Pulmonary artery endothelial cell (primary cell): ENCODE data around the gene KAZN. TPM values are rescaled to one million over a fixed set of nuclear protein-coding genes. Genes with fewer than 3 reads are reported as not detected.
A peak's percentile ranks its signal among the peaks of the same experiment; 100 is the strongest.
"Not testable (repeated sequence)": the region's sequence is repeated elsewhere in the genome, so short reads cannot be mapped to it uniquely, and the experiment has no call there.

Experiments used
- DNase-seq: peaks from one replicate; pipeline ENCODE4 v3.0.0-alpha.2; 2011; ENCODE audit warnings: low read depth, low spot score
- total RNA-seq: library from RNA; depleted of rRNA; stranded (reverse); fragments of >200 nt; gene quantifications from 2 replicates; pipeline ENCODE4 v1.2.3, GENCODE V29; 2014

Gene KAZN
- total RNA-seq, 1 donor from 2014 or later: 0.73 TPM

- peak; percentile 17 for DNase-seq
Observed at GRCh38 chr1:15128520-15129313, 530.2 kb downstream of the KAZN start.

- no peak for DNase-seq
Observed at GRCh38 chr1:15129944-15130343, 531.5 kb downstream of the KAZN start.

GRCh38 chr1:15130607-15131006 is 532.1 kb downstream of the KAZN start:
- no peak for DNase-seq

- DNase-seq: no peak
Observed at GRCh38 chr1:15132965-15133364, 534.5 kb downstream of the KAZN start.

GRCh38 chr1:15134285-15134684 is 535.8 kb downstream of the KAZN start:
- DNase-seq: no peak

DNA sequence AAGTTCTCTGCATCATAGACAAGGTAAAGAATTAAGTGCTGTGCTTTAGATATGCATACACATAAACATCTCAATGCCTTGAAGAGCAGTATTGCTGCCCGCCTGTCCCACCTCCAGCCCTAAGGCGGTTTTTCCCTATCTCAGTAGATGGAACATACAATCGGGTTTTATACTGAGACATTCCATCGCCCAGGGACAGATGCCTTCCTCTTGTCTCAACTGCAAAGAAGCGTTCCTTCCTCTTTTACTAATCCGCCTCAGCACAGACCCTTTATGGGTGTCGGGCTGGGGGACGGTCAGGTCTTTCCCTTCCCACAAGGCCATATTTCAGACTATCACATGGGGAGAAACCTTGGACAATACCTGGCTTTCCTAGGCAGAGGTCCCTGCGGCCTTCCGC is 537.1 kb downstream of the KAZN start:
- not testable (repeated sequence) for DNase-seq

DNA sequence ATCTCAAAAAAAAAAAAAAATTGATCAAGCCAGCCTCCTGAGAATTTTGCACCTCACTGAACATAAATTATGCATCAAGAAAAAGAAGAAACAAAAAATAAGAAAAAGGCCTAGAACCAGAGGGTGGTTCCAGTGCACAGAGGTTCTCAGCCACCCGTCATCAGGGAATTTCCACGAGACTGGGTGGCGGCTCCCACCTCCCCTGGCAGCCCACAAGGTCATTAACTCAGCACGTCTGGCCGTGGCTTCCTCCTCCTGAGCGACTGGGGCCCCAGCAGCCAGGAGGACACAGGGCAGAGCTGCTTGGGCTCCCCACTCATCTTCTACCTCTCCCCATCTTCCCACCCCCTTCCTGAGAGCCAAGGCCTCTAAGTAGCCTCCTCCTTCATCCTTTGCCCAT is 539.3 kb downstream of the KAZN start:
- no peak for DNase-seq

DNA sequence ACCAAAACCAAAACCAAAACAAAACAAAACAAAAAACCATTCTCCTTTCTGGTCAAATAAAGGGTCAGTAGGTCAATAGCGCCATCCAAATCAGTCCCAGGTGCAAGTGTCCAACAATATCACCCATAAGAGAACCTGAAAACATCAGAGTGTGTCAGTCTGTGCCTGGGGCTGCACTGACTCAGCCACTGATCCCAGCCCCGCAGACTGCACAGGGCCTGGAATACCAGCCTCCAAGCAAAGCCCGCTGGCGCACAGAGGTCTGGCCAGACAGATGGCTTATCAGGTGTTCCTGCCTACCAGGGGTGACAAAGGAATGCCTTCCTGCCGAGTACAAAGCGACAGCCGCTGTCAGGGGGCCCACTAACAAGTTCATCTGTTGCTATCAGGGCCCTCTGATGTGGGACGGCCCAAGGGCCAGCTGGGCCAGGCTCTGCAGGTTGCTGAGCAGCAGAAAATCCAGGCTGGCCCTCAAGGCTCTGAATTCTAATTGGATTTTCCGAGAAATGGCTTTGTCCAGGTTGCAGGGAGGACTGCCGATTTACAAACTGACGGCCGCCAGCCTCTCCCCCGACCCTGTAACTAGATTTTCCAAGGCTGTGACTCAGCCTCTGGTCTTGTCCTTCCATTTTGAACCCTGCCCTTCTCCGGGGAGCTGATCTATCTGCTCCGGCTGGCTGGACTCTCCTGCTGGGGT is 541.3 kb downstream of the KAZN start:
- DNase-seq: no peak

DNA sequence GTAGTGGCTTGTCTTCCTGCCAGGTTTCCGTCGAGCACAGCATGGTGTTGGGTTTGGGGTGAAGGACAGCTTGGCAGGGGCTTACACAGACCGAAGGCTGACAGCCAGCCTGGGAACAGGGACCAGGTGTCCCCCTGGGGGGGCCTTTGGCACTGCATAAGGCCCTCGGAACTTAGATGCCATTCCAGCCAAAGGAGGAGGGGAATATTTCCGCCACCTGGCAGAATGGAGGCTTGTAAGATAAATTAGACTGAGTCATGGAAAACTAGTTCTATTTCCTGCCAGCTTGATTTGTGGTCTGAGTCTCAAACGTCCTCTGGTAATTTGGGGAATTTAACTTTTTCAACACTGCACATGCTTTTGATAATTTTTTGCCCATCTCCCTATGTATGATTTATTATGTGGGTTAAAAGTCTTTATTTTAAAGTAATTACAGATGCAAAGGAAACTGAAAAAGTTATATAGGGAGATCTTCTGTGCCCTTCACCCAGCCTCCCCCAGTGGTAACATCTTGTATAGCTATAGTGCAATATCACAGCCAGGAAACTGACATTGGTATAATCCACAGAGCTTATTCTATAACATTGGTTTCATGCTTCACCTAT is 543.6 kb downstream of the KAZN start:
- peak; percentile 43 for DNase-seq

GRCh38 chr1:15145327-15145726 is 546.8 kb downstream of the KAZN start:
- DNase-seq: no peak

- DNase-seq: no peak
Observed at GRCh38 chr1:15146142-15146680, 547.7 kb downstream of the KAZN start.

GRCh38 chr1:15146971-15147376 is 548.5 kb downstream of the KAZN start:
- no peak for DNase-seq

DNA sequence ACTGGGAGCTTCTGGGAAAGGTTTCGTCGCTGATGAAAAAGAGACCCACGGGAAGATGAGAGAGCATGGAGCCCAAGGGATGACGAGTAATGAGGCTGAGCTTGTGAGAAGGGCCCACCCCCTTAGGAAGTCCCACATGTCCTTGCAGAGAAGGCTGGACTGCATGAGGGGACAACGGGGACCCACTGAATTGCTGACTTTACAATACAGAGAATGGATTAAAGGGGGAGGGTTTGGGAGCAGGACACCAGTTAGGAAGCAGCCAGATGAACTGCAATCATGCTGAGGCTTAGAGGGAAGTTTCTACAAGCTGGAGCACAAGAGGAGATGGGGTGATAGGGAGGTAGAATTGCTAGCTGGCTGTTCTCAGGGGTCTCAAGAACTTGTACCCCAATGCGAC is 549.5 kb downstream of the KAZN start:
- no peak for DNase-seq

- DNase-seq: no peak
Observed at GRCh38 chr1:15148475-15148874, 550.0 kb downstream of the KAZN start.

GRCh38 chr1:15148941-15149340 is 550.5 kb downstream of the KAZN start:
- no peak for DNase-seq

DNA sequence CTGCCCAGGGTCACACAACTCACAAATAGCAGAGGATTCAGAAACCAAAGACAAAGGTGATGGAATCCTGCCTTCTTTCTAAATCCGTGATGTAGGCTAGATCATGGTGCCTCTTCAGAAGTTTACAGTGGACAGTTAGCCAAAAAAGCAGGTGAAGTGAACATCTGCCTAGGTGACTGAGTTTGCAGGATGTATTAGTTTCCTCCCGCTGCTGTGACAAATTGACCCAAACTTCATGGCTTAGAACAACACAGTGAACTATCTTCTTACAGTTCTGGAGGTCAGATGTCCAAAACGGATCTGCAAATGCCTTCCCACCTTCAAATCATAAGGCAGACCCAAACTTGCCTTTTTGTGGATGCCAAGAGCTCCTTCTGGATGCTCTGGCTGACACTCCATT is 551.9 kb downstream of the KAZN start:
- DNase-seq: no peak

- DNase-seq: no peak
Observed at GRCh38 chr1:15151377-15151806, 552.9 kb downstream of the KAZN start.

- DNase-seq: no peak
Observed at GRCh38 chr1:15151871-15152270, 553.4 kb downstream of the KAZN start.

GRCh38 chr1:15152318-15153183 is 554.1 kb downstream of the KAZN start:
- peak; percentile 60 for DNase-seq

GRCh38 chr1:15153184-15153841 is 554.8 kb downstream of the KAZN start, which contains the start of gene TMEM51:
Gene TMEM51 (plus strand): TSS chr1:15153747. CDS start chr1:15215088, 61,341 bp downstream.
- peak; percentile 27 for DNase-seq
